ENCODE results near the gene SLC30A10. TPM values are rescaled to one million over a fixed set of nuclear protein-coding genes. Genes with fewer than 3 reads are reported as not detected.
"Not testable (repeated sequence)": the region's sequence is repeated elsewhere in the genome, so short reads cannot be mapped to it uniquely, and the experiment has no call there.

Gene SLC30A10
- total RNA-seq, 1 experiment from 2014 or later = not detected

DNA sequence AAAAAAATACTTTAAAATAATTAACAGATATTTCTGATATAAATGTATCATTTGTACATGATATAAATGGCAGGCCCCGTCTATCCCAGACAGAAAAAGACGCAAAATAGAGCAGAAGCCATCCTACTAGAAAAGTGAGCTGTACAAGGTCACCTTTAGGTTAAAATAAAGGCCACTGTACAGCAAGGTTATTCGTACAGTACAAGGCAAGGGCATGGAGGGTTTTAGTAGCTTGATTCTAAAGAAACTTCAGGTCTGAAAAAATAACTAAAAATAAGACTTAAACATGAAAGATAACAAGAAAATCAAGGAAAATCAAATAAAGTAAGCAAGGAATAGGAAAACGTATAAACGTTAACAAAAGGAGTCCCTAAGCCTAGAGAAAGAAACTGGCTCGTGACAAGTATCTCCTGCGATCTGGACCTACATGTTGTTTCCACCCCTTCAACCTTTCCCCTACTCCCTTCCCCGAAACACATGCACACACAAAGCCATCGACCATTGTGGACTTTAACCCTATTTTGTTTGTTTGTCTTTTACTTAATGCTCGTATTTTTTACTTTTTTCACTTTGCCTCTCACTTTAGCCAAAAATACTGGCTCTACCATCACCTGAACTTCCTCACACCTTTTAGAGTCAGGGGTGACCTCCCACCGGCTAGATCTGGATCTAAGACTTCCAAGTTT lies 26.5 kb upstream of the SLC30A10 start:
- no peaks in the 10 kb centered on the region for H3K4me1 ChIP-seq (ENCODE audit: insufficient read depth, low read length, poor library complexity, severe bottlenecking)
- H3K4me3 ChIP-seq (ENCODE audit: low read depth, low read length, poor library complexity, severe bottlenecking) = no peak overlapping the region
- no peak overlapping the region for H3K27ac ChIP-seq (ENCODE audit: low read depth, low read length, poor library complexity, severe bottlenecking)
- no peak for DNase-seq (ENCODE audit: low spot score)
- H3K36me3 ChIP-seq (ENCODE audit: insufficient read depth, low read length, poor library complexity, severe bottlenecking) = no peaks in the 10 kb centered on the region
- no TSS peak for BruUV-seq (replicated peaks)
- intact Hi-C loops (cut with micrococcal nuclease; ENCODE audit: unreplicated experiment) = no loop called here
- H3K9me3 ChIP-seq (ENCODE audit: low read depth, low read length, poor library complexity, severe bottlenecking) = no peaks in the 10 kb centered on the region
- ChIA-PET CTCF (no interaction called here), POLR2A (ENCODE audit: low non-redundant PET) (no interaction called here)
- no peaks in the 10 kb centered on the region for H3K27me3 ChIP-seq (replicated peaks; ENCODE audit: insufficient read depth, low read depth, low read length, poor library complexity)
- TF ChIP-seq, protein P1, sequence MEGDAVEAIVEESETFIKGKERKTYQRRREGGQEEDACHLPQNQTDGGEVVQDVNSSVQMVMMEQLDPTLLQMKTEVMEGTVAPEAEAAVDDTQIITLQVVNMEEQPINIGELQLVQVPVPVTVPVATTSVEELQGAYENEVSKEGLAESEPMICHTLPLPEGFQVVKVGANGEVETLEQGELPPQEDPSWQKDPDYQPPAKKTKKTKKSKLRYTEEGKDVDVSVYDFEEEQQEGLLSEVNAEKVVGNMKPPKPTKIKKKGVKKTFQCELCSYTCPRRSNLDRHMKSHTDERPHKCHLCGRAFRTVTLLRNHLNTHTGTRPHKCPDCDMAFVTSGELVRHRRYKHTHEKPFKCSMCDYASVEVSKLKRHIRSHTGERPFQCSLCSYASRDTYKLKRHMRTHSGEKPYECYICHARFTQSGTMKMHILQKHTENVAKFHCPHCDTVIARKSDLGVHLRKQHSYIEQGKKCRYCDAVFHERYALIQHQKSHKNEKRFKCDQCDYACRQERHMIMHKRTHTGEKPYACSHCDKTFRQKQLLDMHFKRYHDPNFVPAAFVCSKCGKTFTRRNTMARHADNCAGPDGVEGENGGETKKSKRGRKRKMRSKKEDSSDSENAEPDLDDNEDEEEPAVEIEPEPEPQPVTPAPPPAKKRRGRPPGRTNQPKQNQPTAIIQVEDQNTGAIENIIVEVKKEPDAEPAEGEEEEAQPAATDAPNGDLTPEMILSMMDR (conservative IDR thresholded peaks at IDR 0.05; ENCODE audit: low read depth, low read length) = no peak
- TF ChIP-seq EZH2 (IDR thresholded peaks at IDR 0.05; ENCODE audit: borderline replicate concordance, low read depth, low read length, poor library complexity, severe bottlenecking) = no peak

GRCh38 chr1:219954052-219954451 lies 25.7 kb upstream of the SLC30A10 start:
- Histone ChIP-seq H3K4me1 (ENCODE audit: insufficient read depth, low read length, poor library complexity, severe bottlenecking) (no peaks in the 10 kb centered on the region), H3K4me3 (ENCODE audit: low read depth, low read length, poor library complexity, severe bottlenecking) (no peak overlapping the region), H3K9me3 (ENCODE audit: low read depth, low read length, poor library complexity, severe bottlenecking) (no peaks in the 10 kb centered on the region), H3K36me3 (ENCODE audit: insufficient read depth, low read length, poor library complexity, severe bottlenecking) (no peaks in the 10 kb centered on the region), H3K27ac (ENCODE audit: low read depth, low read length, poor library complexity, severe bottlenecking) (no peak overlapping the region), H3K27me3 (replicated peaks; ENCODE audit: insufficient read depth, low read depth, low read length, poor library complexity) (no peaks in the 10 kb centered on the region)
- no peak for TF ChIP-seq EZH2 (IDR thresholded peaks at IDR 0.05; ENCODE audit: borderline replicate concordance, low read depth, low read length, poor library complexity, severe bottlenecking)
- TF ChIP-seq, protein P1 (conservative IDR thresholded peaks at IDR 0.05; ENCODE audit: low read depth, low read length) = no peak
- CTCF ChIA-PET = no interaction called here
- POLR2A ChIA-PET (ENCODE audit: low non-redundant PET) = no interaction called here
- no TSS peak for BruUV-seq (replicated peaks)
- DNase-seq (ENCODE audit: low spot score) = no peak
- intact Hi-C loops (cut with micrococcal nuclease; ENCODE audit: unreplicated experiment) = no loop called here

GRCh38 chr1:219952361-219952760 lies 24.0 kb upstream of the SLC30A10 start:
- Histone ChIP-seq H3K9me3 (ENCODE audit: low read depth, low read length, poor library complexity, severe bottlenecking) (no peaks in the 10 kb centered on the region), H3K36me3 (ENCODE audit: insufficient read depth, low read length, poor library complexity, severe bottlenecking) (no peaks in the 10 kb centered on the region), H3K27me3 (replicated peaks; ENCODE audit: insufficient read depth, low read depth, low read length, poor library complexity) (no peaks in the 10 kb centered on the region), H3K27ac (ENCODE audit: low read depth, low read length, poor library complexity, severe bottlenecking) (no peak overlapping the region), H3K4me3 (ENCODE audit: low read depth, low read length, poor library complexity, severe bottlenecking) (no peak overlapping the region), H3K4me1 (ENCODE audit: insufficient read depth, low read length, poor library complexity, severe bottlenecking) (no peaks in the 10 kb centered on the region)
- no TSS peak for BruUV-seq (replicated peaks)
- DNase-seq (ENCODE audit: low spot score) = no peak
- ChIA-PET CTCF (no interaction called here), POLR2A (ENCODE audit: low non-redundant PET) (no interaction called here)
- intact Hi-C loops (cut with micrococcal nuclease; ENCODE audit: unreplicated experiment) = no loop called here
- no peak for TF ChIP-seq EZH2 (IDR thresholded peaks at IDR 0.05; ENCODE audit: borderline replicate concordance, low read depth, low read length, poor library complexity, severe bottlenecking)
- TF ChIP-seq, protein P1 (conservative IDR thresholded peaks at IDR 0.05; ENCODE audit: low read depth, low read length) = no peak

DNA sequence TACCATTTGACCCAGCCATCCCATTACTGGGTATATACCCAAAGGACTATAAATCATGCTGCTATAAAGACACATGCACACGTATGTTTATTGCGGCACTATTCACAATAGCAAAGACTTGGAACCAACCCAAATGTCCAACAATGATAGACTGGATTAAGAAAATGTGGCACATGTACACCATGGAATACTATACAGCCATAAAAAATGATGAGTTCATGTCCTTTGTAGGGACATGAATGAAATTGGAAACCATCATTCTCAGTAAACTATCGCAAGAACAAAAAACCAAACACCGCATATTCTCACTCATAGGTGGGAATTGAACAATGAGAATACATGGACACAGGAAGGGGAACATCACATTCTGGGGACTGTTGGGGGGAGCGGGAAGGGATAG lies 20.9 kb upstream of the SLC30A10 start:
- intact Hi-C loops (cut with micrococcal nuclease; ENCODE audit: unreplicated experiment); H3K27ac ChIP-seq (ENCODE audit: low read depth, low read length, poor library complexity, severe bottlenecking); H3K36me3 ChIP-seq (ENCODE audit: insufficient read depth, low read length, poor library complexity, severe bottlenecking); H3K9me3 ChIP-seq (ENCODE audit: low read depth, low read length, poor library complexity, severe bottlenecking); CTCF ChIA-PET; BruUV-seq (replicated peaks); H3K4me1 ChIP-seq (ENCODE audit: insufficient read depth, low read length, poor library complexity, severe bottlenecking); DNase-seq (ENCODE audit: low spot score); H3K4me3 ChIP-seq (ENCODE audit: low read depth, low read length, poor library complexity, severe bottlenecking); POLR2A ChIA-PET (ENCODE audit: low non-redundant PET): not testable (repeated sequence)
- peaks cover 20% of the 10 kb centered on the region for H3K27me3 ChIP-seq (replicated peaks; ENCODE audit: insufficient read depth, low read depth, low read length, poor library complexity)

GRCh38 chr1:219948766-219949165 lies 20.4 kb upstream of the SLC30A10 start:
- H3K36me3 ChIP-seq (ENCODE audit: insufficient read depth, low read length, poor library complexity, severe bottlenecking); H3K9me3 ChIP-seq (ENCODE audit: low read depth, low read length, poor library complexity, severe bottlenecking); H3K27ac ChIP-seq (ENCODE audit: low read depth, low read length, poor library complexity, severe bottlenecking); H3K4me1 ChIP-seq (ENCODE audit: insufficient read depth, low read length, poor library complexity, severe bottlenecking); H3K4me3 ChIP-seq (ENCODE audit: low read depth, low read length, poor library complexity, severe bottlenecking); intact Hi-C loops (cut with micrococcal nuclease; ENCODE audit: unreplicated experiment); CTCF ChIA-PET; DNase-seq (ENCODE audit: low spot score); BruUV-seq (replicated peaks); POLR2A ChIA-PET (ENCODE audit: low non-redundant PET): not testable (repeated sequence)
- peaks cover 20% of the 10 kb centered on the region for H3K27me3 ChIP-seq (replicated peaks; ENCODE audit: insufficient read depth, low read depth, low read length, poor library complexity)
